HG03108 (cell line): ENCODE results near the gene STAB2.

Experiments used
- ATAC-seq: cut with Tn5 transposase; IDR thresholded peaks from one replicate; pipeline ENCODE4 v1.9.1; 2021; ENCODE audit warnings: moderate library complexity; ENCODE audit not compliant: unreplicated experiment

The STAB2 gene

GRCh38 chr12:103586132-103586531 lies 941 bp upstream of the STAB2 start:
- ATAC-seq: no peak

GRCh38 chr12:103588680-103589079 lies 1.6 kb downstream of the STAB2 start:
- ATAC-seq: no peak

- ATAC-seq: no peak
Observed at GRCh38 chr12:103589517-103589916, 2.4 kb downstream of the STAB2 start.

GRCh38 chr12:103590271-103590670 lies 3.2 kb downstream of the STAB2 start:
- ATAC-seq: no peak

GRCh38 chr12:103596981-103597380 lies 9.9 kb downstream of the STAB2 start:
- ATAC-seq: no peak

- ATAC-seq: no peak
Observed at GRCh38 chr12:103599274-103599673, 12.2 kb downstream of the STAB2 start.

- ATAC-seq: no peak
Observed at GRCh38 chr12:103600967-103601728, 14.1 kb downstream of the STAB2 start.

GRCh38 chr12:103620395-103620794 lies 33.3 kb downstream of the STAB2 start:
- no peak for ATAC-seq

GRCh38 chr12:103623716-103624115 lies 36.6 kb downstream of the STAB2 start:
- no peak for ATAC-seq

- ATAC-seq: no peak
Observed at GRCh38 chr12:103626498-103626897, 39.4 kb downstream of the STAB2 start.

- no peak for ATAC-seq
Observed at GRCh38 chr12:103627189-103627855, 40.2 kb downstream of the STAB2 start.

GRCh38 chr12:103632554-103633216 lies 45.6 kb downstream of the STAB2 start:
- peak; percentile 80 for ATAC-seq

- ATAC-seq: no peak
Observed at GRCh38 chr12:103634732-103635131, 47.7 kb downstream of the STAB2 start.

GRCh38 chr12:103635419-103635818 lies 48.3 kb downstream of the STAB2 start:
- ATAC-seq: no peak

GRCh38 chr12:103637021-103637420 lies 49.9 kb downstream of the STAB2 start:
- no peak for ATAC-seq

- no peak for ATAC-seq
Observed at GRCh38 chr12:103637429-103637828, 50.4 kb downstream of the STAB2 start.

- no peak for ATAC-seq
Observed at GRCh38 chr12:103639983-103640382, 52.9 kb downstream of the STAB2 start.

GRCh38 chr12:103640410-103640809 lies 53.3 kb downstream of the STAB2 start:
- no peak for ATAC-seq

- no peak for ATAC-seq
Observed at GRCh38 chr12:103640831-103641230, 53.8 kb downstream of the STAB2 start.

- ATAC-seq: no peak
Observed at GRCh38 chr12:103642240-103642864, 55.3 kb downstream of the STAB2 start.

- ATAC-seq: no peak
Observed at GRCh38 chr12:103645202-103645601, 58.1 kb downstream of the STAB2 start.

- ATAC-seq: no peak
Observed at GRCh38 chr12:103647267-103647666, 60.2 kb downstream of the STAB2 start.
